Gastroesophageal sphincter (tissue), 4 donors: ENCODE measurements around the gene PTPRO. TPM values are rescaled to one million over a fixed set of nuclear protein-coding genes. Genes with fewer than 3 reads are reported as not detected.
"Not testable (repeated sequence)": the region's sequence is repeated elsewhere in the genome, so short reads cannot be mapped to it uniquely, and the experiment has no call there.

Source experiments
- ATAC-seq: fragments of 150-250 bp; one replicate; pipeline ENCODE4 v1.9.1; 2016; ENCODE audit warnings: mild to moderate bottlenecking, moderate library complexity
- H3K27ac ChIP-seq, 4 donors: fragments of 200-600 bp; sonication (generic) in 3 of 4; 1 replicate in 3 of 4; 2 replicates in 1 of 4; pipeline ENCODE4 v1.5.1; 2016 to 2019
- H3K27me3 ChIP-seq: fragments of 200-600 bp; sonication (generic); one replicate; pipeline ENCODE4 v1.5.1; 2019
- H3K36me3 ChIP-seq, 2 donors: fragments of 200-600 bp; sonication (generic); one replicate each; pipeline ENCODE4 v1.5.1; 2019; ENCODE audit warnings: control low read depth in 1 of 2
- H3K4me1 ChIP-seq, 3 donors: fragments of 200-600 bp; sonication (generic); 1 replicate in 2 of 3; 2 replicates in 1 of 3; pipeline ENCODE4 v1.5.1; 2016 to 2019; ENCODE audit warnings: control low read depth in 2 of 3
- H3K4me3 ChIP-seq, 2 donors: fragments of 200-600 bp; sonication (generic); one replicate each; pipeline ENCODE4 v1.5.1; 2019; ENCODE audit warnings: mild to moderate bottlenecking in 1 of 2, moderate library complexity in 1 of 2
- H3K9me3 ChIP-seq, 3 donors: fragments of 200-600 bp; sonication (generic); one replicate each; pipeline ENCODE4 v1.5.1; 2017 to 2019; ENCODE audit warnings: control low read depth in 2 of 3
- EP300 ChIP-seq: sonication (generic); formaldehyde crosslinking; IDR thresholded peaks from one replicate; pipeline ENCODE4 v1.6.1; 2017; ENCODE audit warnings: antibody characterized with exemption, mild to moderate bottlenecking
- POLR2A ChIP-seq, 2 donors: fragments of 450-650 bp; IDR thresholded peaks; one replicate each; pipeline ENCODE4 v1.6.1; 2017; ENCODE audit warnings: antibody characterized with exemption in 2 of 2, mild to moderate bottlenecking in 2 of 2, moderate library complexity in 1 of 2
- POLR2AphosphoS5 ChIP-seq: sonication (generic); formaldehyde crosslinking; IDR thresholded peaks from one replicate; pipeline ENCODE4 v1.6.1; 2017; ENCODE audit warnings: antibody characterized with exemption
- WGBS, 2 donors: methylation state at CpG; one replicate each; pipeline ENCODE4 v1.1.5; 2018; ENCODE audit warnings: low coverage in 1 of 2; 5-methylcytosine and 5-hydroxymethylcytosine counted together
- total RNA-seq, 4 donors: library from RNA; depleted of rRNA; stranded (reverse); fragments of >200 nt; gene quantifications; one replicate each; pipeline ENCODE4 v1.1.0, GENCODE V29; 2016
- TF ChIP-seq, protein P1 (sequence below), 4 experiments: fragments of 200-600 bp in 2 of 4; fragments of 450-650 bp in 2 of 4; sonication (generic) in 1 of 4; IDR thresholded peaks; one replicate each; pipeline ENCODE4 v1.5.1; 2017 to 2019; ENCODE audit warnings: antibody characterized with exemption in 4 of 4, mild to moderate bottlenecking in 2 of 4, moderate library complexity in 2 of 4

Gene PTPRO
- total RNA-seq, 4 donors from 2014 or later = 0.50 to 10.7 (median 2.8) TPM

DNA sequence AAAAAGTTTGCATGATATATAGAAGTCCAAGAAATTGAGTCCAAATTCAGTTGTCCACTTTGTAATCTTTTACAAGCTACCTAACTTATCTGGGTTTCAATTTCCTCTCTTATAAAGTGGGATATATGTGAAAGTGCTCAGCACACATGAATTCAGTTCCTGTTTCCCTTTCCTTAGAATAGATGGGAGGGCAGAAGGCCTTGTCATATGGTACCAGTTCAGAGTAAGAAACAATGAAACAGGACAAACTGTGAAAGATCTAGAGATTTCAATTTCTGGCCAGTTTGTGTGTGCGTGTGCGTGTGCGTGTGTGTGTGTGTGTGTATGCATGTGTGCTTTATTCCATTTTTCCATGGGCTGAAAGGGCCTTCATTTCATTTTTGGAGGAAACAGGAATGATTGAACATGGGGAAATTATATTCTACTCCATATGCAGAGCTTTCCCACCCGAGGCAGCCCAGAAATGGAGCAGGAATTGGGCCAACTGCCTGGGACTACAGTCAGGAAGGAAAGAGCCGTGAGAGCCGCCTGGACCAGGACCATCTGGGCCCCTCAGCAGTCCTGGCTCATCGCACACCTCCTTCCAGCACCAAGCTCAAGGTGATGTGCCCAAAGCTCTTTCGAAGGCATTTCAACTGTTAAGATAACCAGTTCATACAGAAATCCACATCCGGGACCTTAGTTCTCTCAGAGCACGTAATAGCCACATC lies 283.7 kb downstream of the PTPRO start:
- WGBS, 2 donors = 84 to 96% methylated on average over 4 to 10 of the region's 10 CpGs
- H3K36me3 ChIP-seq = no peaks in the 10 kb centered on the region
- no peaks in the 10 kb centered on the region for H3K4me1 ChIP-seq
- no peaks in the 10 kb centered on the region for H3K27me3 ChIP-seq
- no peak for ATAC-seq
- no peak for TF ChIP-seq POLR2AphosphoS5
- H3K27ac ChIP-seq = no peak overlapping the region
- no peaks in the 10 kb centered on the region for H3K9me3 ChIP-seq
- H3K4me3 ChIP-seq = no peak overlapping the region

DNA sequence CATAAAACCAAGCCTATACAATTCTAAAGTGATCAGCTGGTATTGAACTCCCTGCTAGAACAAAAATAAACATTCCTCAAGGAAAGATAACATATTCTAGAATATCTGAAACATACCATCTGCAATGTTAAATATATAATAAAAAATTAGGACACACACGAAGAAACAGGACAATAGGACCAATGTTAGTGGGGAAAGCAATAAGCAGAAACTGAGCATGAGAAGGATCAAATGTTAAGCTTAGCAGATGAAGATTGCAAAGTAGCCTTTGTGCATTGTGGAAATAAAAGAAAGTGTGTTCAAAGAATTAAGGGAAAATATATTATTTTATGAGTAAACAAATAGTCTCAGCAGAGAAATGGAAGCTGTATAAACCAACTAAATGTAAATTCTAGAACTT lies 286.1 kb downstream of the PTPRO start:
- ATAC-seq = no peak
- WGBS, 2 donors = 43 to 60% methylated on average over 1 of the region's 1 CpG
- TF ChIP-seq POLR2A (IDR thresholded peaks at IDR 0.05) = no peak
- no peak for TF ChIP-seq EP300
- TF ChIP-seq, protein P1, sequence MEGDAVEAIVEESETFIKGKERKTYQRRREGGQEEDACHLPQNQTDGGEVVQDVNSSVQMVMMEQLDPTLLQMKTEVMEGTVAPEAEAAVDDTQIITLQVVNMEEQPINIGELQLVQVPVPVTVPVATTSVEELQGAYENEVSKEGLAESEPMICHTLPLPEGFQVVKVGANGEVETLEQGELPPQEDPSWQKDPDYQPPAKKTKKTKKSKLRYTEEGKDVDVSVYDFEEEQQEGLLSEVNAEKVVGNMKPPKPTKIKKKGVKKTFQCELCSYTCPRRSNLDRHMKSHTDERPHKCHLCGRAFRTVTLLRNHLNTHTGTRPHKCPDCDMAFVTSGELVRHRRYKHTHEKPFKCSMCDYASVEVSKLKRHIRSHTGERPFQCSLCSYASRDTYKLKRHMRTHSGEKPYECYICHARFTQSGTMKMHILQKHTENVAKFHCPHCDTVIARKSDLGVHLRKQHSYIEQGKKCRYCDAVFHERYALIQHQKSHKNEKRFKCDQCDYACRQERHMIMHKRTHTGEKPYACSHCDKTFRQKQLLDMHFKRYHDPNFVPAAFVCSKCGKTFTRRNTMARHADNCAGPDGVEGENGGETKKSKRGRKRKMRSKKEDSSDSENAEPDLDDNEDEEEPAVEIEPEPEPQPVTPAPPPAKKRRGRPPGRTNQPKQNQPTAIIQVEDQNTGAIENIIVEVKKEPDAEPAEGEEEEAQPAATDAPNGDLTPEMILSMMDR (IDR thresholded peaks at IDR 0.05) = no peak
- no peak for TF ChIP-seq POLR2AphosphoS5
- Histone ChIP-seq H3K4me1 (no peaks in the 10 kb centered on the region), H3K4me3 (no peak overlapping the region), H3K27me3 (no peaks in the 10 kb centered on the region), H3K9me3 (peaks cover 0 to 4% (median 0%) of the 10 kb centered on the region in 3 donors), H3K27ac (no peak overlapping the region), H3K36me3 (no peaks in the 10 kb centered on the region)

- no peak for TF ChIP-seq POLR2A (IDR thresholded peaks at IDR 0.05)
- TF ChIP-seq, protein P1 (IDR thresholded peaks at IDR 0.05) = no peak
- TF ChIP-seq EP300 = no peak
- no peak for TF ChIP-seq POLR2AphosphoS5
- peaks cover 0 to 7% (median 0%) of the 10 kb centered on the region in 3 donors for H3K9me3 ChIP-seq
- H3K4me3 ChIP-seq = no peak overlapping the region
- H3K27me3 ChIP-seq = no peaks in the 10 kb centered on the region
- no peak overlapping the region for H3K27ac ChIP-seq
- H3K36me3 ChIP-seq = no peaks in the 10 kb centered on the region
- whole genome bisulfite sequencing, 2 donors = 40 to 86% methylated on average over 1 of the region's 1 CpG
- no peaks in the 10 kb centered on the region for H3K4me1 ChIP-seq
- ATAC-seq = no peak
These were observed 286.6 kb downstream of the PTPRO start for GRCh38 chr12:15608941-15609340.

- no peak for ATAC-seq
- Histone ChIP-seq H3K36me3 (no peaks in the 10 kb centered on the region), H3K27me3 (no peaks in the 10 kb centered on the region), H3K9me3 (peaks cover 0 to 7% (median 0%) of the 10 kb centered on the region in 3 donors), H3K4me1 (no peaks in the 10 kb centered on the region), H3K4me3 (no peak overlapping the region), H3K27ac (no peak overlapping the region)
- TF ChIP-seq POLR2A (IDR thresholded peaks at IDR 0.05) (no peak), EP300 (no peak), POLR2AphosphoS5 (no peak)
- TF ChIP-seq, protein P1 (IDR thresholded peaks at IDR 0.05) = no peak
- WGBS, 2 donors = 38 to 46% methylated on average over 1 of the region's 1 CpG
These were observed 291.7 kb downstream of the PTPRO start for GRCh38 chr12:15613981-15614380.

DNA sequence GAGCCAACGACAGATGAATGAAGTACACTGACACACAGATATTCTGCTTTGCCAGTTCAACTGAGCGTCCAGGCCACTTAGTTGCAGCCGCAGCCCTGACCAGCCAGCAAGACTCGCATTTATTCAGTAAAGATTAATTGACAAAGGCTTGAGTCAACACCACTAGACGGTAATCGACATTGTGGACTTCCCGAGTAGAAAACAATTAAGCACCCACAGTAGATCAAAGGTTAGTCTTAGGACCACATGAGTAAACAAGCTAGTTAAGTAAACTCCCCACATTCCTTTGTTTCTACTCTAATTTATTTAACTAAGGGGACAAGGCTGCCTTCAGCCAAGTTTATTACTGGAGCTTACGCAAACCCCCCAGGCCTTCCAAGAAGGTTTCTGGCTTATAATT lies 294.2 kb downstream of the PTPRO start:
- not testable (repeated sequence) for H3K9me3 ChIP-seq, H3K4me3 ChIP-seq, H3K27me3 ChIP-seq, H3K36me3 ChIP-seq, ATAC-seq, H3K27ac ChIP-seq, H3K4me1 ChIP-seq
- 98 to 100% methylated on average over 1 to 5 of the region's 8 CpGs for WGBS, 2 donors

GRCh38 chr12:15620741-15621539 lies 298.6 kb downstream of the PTPRO start:
- Histone ChIP-seq H3K4me1 (no peaks in the 10 kb centered on the region), H3K9me3 (no peaks in the 10 kb centered on the region), H3K36me3 (peaks cover 0 to 31% of the 10 kb centered on the region in 2 donors), H3K27ac (no peak overlapping the region), H3K4me3 (no peak overlapping the region), H3K27me3 (no peaks in the 10 kb centered on the region)
- no peak for ATAC-seq
- WGBS, 2 donors = 45 to 54% methylated on average over 4 of the region's 4 CpGs
- TF ChIP-seq EP300 (no peak), POLR2A (IDR thresholded peaks at IDR 0.05) (no peak)
